Body of pancreas (tissue), 4 donors: ENCODE measurements around the gene C3orf52. TPM values are rescaled to one million over a fixed set of nuclear protein-coding genes. Genes with fewer than 3 reads are reported as not detected.

Experiments used
- ATAC-seq: fragments of 150-250 bp; one replicate; pipeline ENCODE4 v1.9.1; 2016
- DNase-seq, 4 donors: peaks; one replicate each; pipeline ENCODE4 v3.0.0-alpha.2; 2019
- H3K27ac ChIP-seq, 4 donors: fragments of 200-600 bp; sonication (generic); 1 replicate in 3 of 4; 2 replicates in 1 of 4; pipeline versions ENCODE4 v1.5.1 to v1.6.1; 2016 to 2019; ENCODE audit warnings: mild to moderate bottlenecking in 1 of 4, mixed read lengths in 1 of 4, moderate library complexity in 1 of 4
- H3K27me3 ChIP-seq, 2 donors: fragments of 200-600 bp; sonication (generic); one replicate each; pipeline ENCODE4 v1.6.0; 2016; ENCODE audit warnings: mild to moderate bottlenecking in 1 of 2
- H3K36me3 ChIP-seq, 2 donors: fragments of 200-600 bp; sonication (generic); replicated peaks in 1 of 2; 2 replicates each; pipeline ENCODE4 v1.5.1; 2016; ENCODE audit warnings: low read depth in 2 of 2; ENCODE audit not compliant: insufficient read depth in 1 of 2
- H3K4me1 ChIP-seq: fragments of 200-600 bp; sonication (generic); one replicate; pipeline ENCODE4 v1.6.0; 2016
- H3K4me3 ChIP-seq, 2 donors: fragments of 200-600 bp; sonication (generic); 1 replicate in 1 of 2; 2 replicates in 1 of 2; pipeline ENCODE4 v1.5.1; 2016 to 2019
- H3K9me3 ChIP-seq, 3 donors: fragments of 200-600 bp; sonication (generic); 1 replicate in 2 of 3; 2 replicates in 1 of 3; pipeline ENCODE4 v1.5.1; 2016
- POLR2A ChIP-seq, 3 donors: fragments of 450-650 bp; IDR thresholded peaks; one replicate each; pipeline ENCODE4 v1.6.1; 2016; ENCODE audit warnings: antibody characterized with exemption in 3 of 3, mild to moderate bottlenecking in 2 of 3
- WGBS, 2 donors: methylation state at CpG; one replicate each; pipeline ENCODE4 v1.1.5; 2017; 5-methylcytosine and 5-hydroxymethylcytosine counted together
- intact Hi-C: fragments of 100-400 bp; cut with DNase I; formaldehyde crosslinking; loops from one replicate; pipeline ENCODE4 v1.15.1; 2023
- total RNA-seq, 2 donors: library from RNA; depleted of rRNA; stranded (reverse); fragments of >200 nt; gene quantifications; one replicate each; pipeline ENCODE4 v1.1.0, GENCODE V29; 2016
- TF ChIP-seq, protein P1 (sequence below), 7 experiments: fragments of 450-650 bp in 4 of 7; fragments of 200-600 bp in 3 of 7; sonication (generic) in 3 of 7; IDR thresholded peaks; one replicate each; pipeline ENCODE4 v1.5.1; 2016 to 2019; ENCODE audit warnings: antibody characterized with exemption in 7 of 7

C3orf52 gene
- total RNA-seq, 2 donors from 2014 or later: 71.2 to 129 TPM

DNA sequence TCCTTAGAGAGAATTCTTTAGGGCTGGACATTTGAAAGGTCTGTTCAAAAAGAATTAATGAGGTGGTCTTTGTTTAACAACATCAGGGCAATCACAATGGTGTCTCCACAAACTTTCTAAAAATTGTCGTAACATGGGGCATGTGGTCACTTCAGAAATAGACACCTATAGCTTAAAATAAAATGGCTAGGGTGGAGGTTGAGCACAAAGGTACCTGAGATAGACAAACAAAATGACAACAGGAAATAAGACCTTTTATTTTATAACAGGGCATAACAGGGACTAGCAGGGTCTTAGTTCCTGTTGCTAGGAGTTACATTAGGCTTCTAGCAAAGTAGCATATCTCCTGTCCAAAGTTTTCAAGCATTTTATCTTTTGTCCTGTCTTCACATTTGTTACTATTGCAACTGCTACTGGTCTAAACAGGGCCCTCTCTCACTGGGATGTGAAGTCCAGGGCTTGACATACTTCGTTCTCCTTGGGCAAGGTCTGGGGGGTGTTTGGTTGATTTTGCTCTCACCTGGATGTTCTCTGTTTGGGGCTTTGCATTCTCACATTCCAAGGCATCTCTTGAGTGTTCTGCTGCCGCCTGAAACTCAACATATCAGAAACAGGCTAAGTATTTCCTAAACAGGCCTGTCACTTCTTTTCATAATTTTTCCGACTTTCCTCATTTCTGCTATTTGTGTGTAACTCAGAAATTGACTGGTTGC, 43.9 kb downstream of the C3orf52 start:
- no peaks in the 10 kb centered on the region for H3K9me3 ChIP-seq
- no peak overlapping the region for H3K27ac ChIP-seq
- no peak for DNase-seq
- no peak for TF ChIP-seq POLR2A (IDR thresholded peaks at IDR 0.05)
- TF ChIP-seq, protein P1, sequence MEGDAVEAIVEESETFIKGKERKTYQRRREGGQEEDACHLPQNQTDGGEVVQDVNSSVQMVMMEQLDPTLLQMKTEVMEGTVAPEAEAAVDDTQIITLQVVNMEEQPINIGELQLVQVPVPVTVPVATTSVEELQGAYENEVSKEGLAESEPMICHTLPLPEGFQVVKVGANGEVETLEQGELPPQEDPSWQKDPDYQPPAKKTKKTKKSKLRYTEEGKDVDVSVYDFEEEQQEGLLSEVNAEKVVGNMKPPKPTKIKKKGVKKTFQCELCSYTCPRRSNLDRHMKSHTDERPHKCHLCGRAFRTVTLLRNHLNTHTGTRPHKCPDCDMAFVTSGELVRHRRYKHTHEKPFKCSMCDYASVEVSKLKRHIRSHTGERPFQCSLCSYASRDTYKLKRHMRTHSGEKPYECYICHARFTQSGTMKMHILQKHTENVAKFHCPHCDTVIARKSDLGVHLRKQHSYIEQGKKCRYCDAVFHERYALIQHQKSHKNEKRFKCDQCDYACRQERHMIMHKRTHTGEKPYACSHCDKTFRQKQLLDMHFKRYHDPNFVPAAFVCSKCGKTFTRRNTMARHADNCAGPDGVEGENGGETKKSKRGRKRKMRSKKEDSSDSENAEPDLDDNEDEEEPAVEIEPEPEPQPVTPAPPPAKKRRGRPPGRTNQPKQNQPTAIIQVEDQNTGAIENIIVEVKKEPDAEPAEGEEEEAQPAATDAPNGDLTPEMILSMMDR (IDR thresholded peaks at IDR 0.05): no peak
- 85 to 95% methylated on average over 4 of the region's 4 CpGs for WGBS, 2 donors
- no peak for ATAC-seq
- H3K27me3 ChIP-seq: no peaks in the 10 kb centered on the region
- H3K4me1 ChIP-seq: peaks cover 17% of the 10 kb centered on the region
- intact Hi-C loops: no loop called here
- peaks cover 0 to 6% of the 10 kb centered on the region in 2 donors for H3K36me3 ChIP-seq
- H3K4me3 ChIP-seq: no peak overlapping the region

DNA sequence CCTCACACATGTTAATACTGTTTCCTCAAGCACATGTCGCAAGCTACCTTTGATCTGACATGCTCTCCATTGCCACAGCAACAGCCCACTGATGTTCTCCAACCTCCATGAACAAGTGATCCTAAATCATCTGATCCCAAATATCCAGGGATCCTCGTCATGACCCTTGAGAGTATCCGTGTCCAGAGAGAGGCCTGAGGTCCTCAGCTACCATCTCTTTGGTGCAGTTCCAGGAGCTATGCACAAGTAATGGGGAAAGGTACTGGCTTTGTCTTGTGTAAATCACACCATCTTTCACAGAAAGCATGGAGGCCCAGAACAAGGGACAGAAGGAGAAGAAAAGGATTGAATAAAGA, 44.4 kb downstream of the C3orf52 start:
- TF ChIP-seq POLR2A (IDR thresholded peaks at IDR 0.05): no peak
- TF ChIP-seq, protein P1 (IDR thresholded peaks at IDR 0.05): no peak
- Histone ChIP-seq H3K27ac (no peak overlapping the region), H3K4me1 (peaks cover 21% of the 10 kb centered on the region), H3K27me3 (no peaks in the 10 kb centered on the region), H3K9me3 (no peaks in the 10 kb centered on the region), H3K36me3 (peaks cover 0 to 6% of the 10 kb centered on the region in 2 donors), H3K4me3 (no peak overlapping the region)
- intact Hi-C loops: no loop called here
- no peak for ATAC-seq
- WGBS, 2 donors: 88 to 92% methylated on average over 3 of the region's 3 CpGs
- no peak for DNase-seq

DNA sequence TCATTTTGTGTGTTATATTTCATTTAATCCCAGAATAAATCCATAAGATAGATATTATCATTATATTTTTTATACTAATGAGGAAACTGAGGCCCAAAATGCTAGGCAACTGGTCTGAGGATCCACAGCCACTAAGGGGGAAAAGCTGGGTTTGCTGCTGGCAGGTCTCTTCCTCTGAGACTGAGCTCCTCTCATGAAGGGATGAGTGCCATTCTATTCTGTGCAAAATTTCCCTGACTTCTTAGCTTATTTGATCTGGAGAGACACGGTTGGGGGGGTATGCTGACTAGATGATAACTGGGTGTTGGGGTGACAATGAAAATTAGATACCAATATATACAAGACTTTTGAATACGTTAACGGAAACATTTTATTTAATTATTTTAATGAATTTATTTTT, 44.9 kb downstream of the C3orf52 start:
- peaks cover 21% of the 10 kb centered on the region for H3K4me1 ChIP-seq
- WGBS, 2 donors: 91 to 95% methylated on average over 3 of the region's 3 CpGs
- H3K4me3 ChIP-seq: no peak overlapping the region
- no peaks in the 10 kb centered on the region for H3K27me3 ChIP-seq
- H3K36me3 ChIP-seq: peaks cover 0 to 6% of the 10 kb centered on the region in 2 donors
- DNase-seq (no peak), ATAC-seq (no peak)
- no peaks in the 10 kb centered on the region for H3K9me3 ChIP-seq
- TF ChIP-seq, protein P1 (IDR thresholded peaks at IDR 0.05): no peak
- TF ChIP-seq POLR2A (IDR thresholded peaks at IDR 0.05): no peak
- no peak overlapping the region for H3K27ac ChIP-seq
- intact Hi-C loops: no loop called here

DNA sequence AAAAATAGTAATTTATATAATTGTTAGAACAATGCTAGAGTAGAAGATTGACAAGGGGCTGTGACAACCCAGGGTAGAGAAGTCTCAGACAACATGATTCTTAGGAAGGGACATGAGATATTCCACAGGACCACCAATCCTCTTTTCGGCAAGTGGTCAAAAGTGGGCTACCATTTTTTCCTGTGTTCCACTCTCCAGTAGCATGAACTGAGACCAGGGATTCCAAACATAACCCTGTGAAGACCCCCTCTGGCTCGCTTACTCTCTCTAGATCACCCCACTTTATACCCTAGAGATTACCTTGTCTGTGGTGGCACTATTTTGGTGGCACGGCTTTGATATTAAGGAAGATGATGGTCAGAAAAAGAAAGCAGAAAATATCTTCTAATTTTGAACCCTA, 45.9 kb downstream of the C3orf52 start:
- no peaks in the 10 kb centered on the region for H3K9me3 ChIP-seq
- TF ChIP-seq, protein P1 (IDR thresholded peaks at IDR 0.05): no peak
- no peak for TF ChIP-seq POLR2A (IDR thresholded peaks at IDR 0.05)
- no peak overlapping the region for H3K27ac ChIP-seq
- H3K4me3 ChIP-seq: no peak overlapping the region
- WGBS, 2 donors: 94% methylated on average over 3 of the region's 3 CpGs
- DNase-seq (no peak), ATAC-seq (no peak)
- H3K27me3 ChIP-seq: no peaks in the 10 kb centered on the region
- peaks cover 0 to 6% of the 10 kb centered on the region in 2 donors for H3K36me3 ChIP-seq
- H3K4me1 ChIP-seq: peaks cover 21% of the 10 kb centered on the region
- intact Hi-C loops: no loop called here

DNA sequence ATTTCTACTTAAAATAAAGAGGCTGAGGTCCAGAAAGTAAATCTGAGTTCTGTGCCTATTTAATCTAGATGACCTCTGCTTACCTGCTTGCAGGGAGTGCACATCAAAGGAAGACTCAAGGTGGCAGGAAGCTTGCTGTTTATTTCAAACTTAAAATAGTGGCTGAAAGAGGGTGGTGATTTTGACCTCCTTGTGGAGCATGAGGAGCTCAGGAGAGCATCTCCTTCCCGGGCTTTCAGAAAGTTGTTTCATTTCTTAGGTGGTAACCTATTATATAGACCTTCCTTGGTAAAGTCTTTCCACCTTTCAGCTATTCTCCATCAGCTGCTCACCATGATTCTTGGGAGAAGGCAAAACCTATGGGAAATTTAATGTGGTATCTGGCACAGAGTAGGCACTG, 46.4 kb downstream of the C3orf52 start:
- TF ChIP-seq POLR2A (IDR thresholded peaks at IDR 0.05): no peak
- TF ChIP-seq, protein P1 (IDR thresholded peaks at IDR 0.05): no peak
- no peak overlapping the region for H3K27ac ChIP-seq

More for the DNA sequence above, 46.4 kb downstream of the C3orf52 start:
- DNase-seq (no peak), ATAC-seq (no peak)
- intact Hi-C loops: no loop called here
- H3K4me1 ChIP-seq: peaks cover 21% of the 10 kb centered on the region
- no peaks in the 10 kb centered on the region for H3K27me3 ChIP-seq
- no peaks in the 10 kb centered on the region for H3K9me3 ChIP-seq
- WGBS, 2 donors: 83 to 92% methylated on average over 1 of the region's 1 CpG
- H3K36me3 ChIP-seq: peaks cover 0 to 6% of the 10 kb centered on the region in 2 donors
- H3K4me3 ChIP-seq: no peak overlapping the region
